Endothelial cell of umbilical vein (primary cell): ENCODE measurements around the gene ZMIZ1. TPM values are rescaled to one million over a fixed set of nuclear protein-coding genes. Genes with fewer than 3 reads are reported as not detected.

ENCODE experiments used
- Bru-seq: library from RNA; stranded (reverse); fragments of 400-500 nt; gene quantifications from one replicate; lab custom pipeline; 2021; lab: Mats Ljungman, UMichigan
- BruChase-seq, 2 experiments: library from RNA; stranded (reverse); fragments of 400-500 nt; gene quantifications; one replicate each; lab custom pipeline; 2021; lab: Mats Ljungman, UMichigan
- BruUV-seq: library from RNA; stranded (reverse); fragments of 400-500 nt; replicated peaks from 2 replicates; lab custom pipeline; 2021; lab: Mats Ljungman, UMichigan
- CTCF ChIA-PET: fragments of 300-600, 350-600 bp; sonication (Branson Sonifier 250); formaldehyde crosslinking; loops from one replicate; lab custom pipeline; 2021; ENCODE audit warnings: antibody characterized with exemption, inconsistent platforms; lab: Charles Lee
- POLR2A ChIA-PET: fragments of 300-600, 350-600 bp; sonication (Branson Sonifier 250); formaldehyde crosslinking; loops from one replicate; lab custom pipeline; 2021; ENCODE audit warnings: antibody characterized with exemption, inconsistent platforms; lab: Charles Lee
- DNase-seq: peaks from one replicate; pipeline ENCODE4 v3.0.0-alpha.2; 2011; ENCODE audit warnings: low read depth, low spot score
- FAIRE-seq: peaks from 2 replicates; lab custom pipeline; 2011; peaks lifted over from hg19 to GRCh38; lab: Jason Lieb, UNC
- H2AFZ ChIP-seq: 2 replicates; pipeline ENCODE4 v1.6.0; 2012; ENCODE audit warnings: low read depth, low read length, control low read depth, inconsistent platforms
- H3K27ac ChIP-seq: 2 replicates; pipeline ENCODE4 v1.5.1; 2011; ENCODE audit warnings: low read depth, mild to moderate bottlenecking, control low read depth, low read length, moderate library complexity; ENCODE audit not compliant: insufficient read depth
- H3K27me3 ChIP-seq, 2 experiments: 2 replicates each; pipeline versions ENCODE4 v1.6.0 to v1.6.1; 2011; ENCODE audit warnings: low read length in 2 of 2, mixed read lengths in 1 of 2; ENCODE audit not compliant: control insufficient read depth in 2 of 2, insufficient read depth in 2 of 2
- H3K36me3 ChIP-seq, 2 experiments: 2 replicates in 1 of 2; 3 replicates in 1 of 2; pipeline ENCODE4 v1.5.1; 2011; ENCODE audit warnings: low read length in 2 of 2, mild to moderate bottlenecking in 1 of 2, moderate library complexity in 1 of 2; ENCODE audit not compliant: control insufficient read depth in 2 of 2, insufficient read depth in 2 of 2; ENCODE audit errors: extremely low read depth in 1 of 2
- H3K4me1 ChIP-seq: 3 replicates; pipeline ENCODE4 v1.5.1; 2011; ENCODE audit warnings: mild to moderate bottlenecking, low read length; ENCODE audit not compliant: control insufficient read depth, insufficient read depth; ENCODE audit errors: extremely low read depth
- H3K4me2 ChIP-seq: 2 replicates; pipeline ENCODE4 v1.6.1; 2011; ENCODE audit warnings: low read length, control low read depth, mixed read lengths; ENCODE audit not compliant: insufficient read depth
- H3K4me3 ChIP-seq, 3 experiments: fragments of 200-600 bp in 1 of 3; sonication (generic), shearing (Covaris generic) in 1 of 3; replicated peaks in 1 of 3; 2 replicates each; pipeline ENCODE4 v1.5.1; 2011 to 2016; ENCODE audit warnings: control low read depth in 3 of 3, low read length in 3 of 3, mild to moderate bottlenecking in 2 of 3, inconsistent platforms in 1 of 3, low read depth in 1 of 3, moderate library complexity in 1 of 3; ENCODE audit not compliant: insufficient read depth in 1 of 3
- H3K79me2 ChIP-seq: 2 replicates; pipeline ENCODE4 v1.6.0; 2012; ENCODE audit warnings: low read length, inconsistent platforms; ENCODE audit not compliant: control insufficient read depth, insufficient read depth
- H3K9ac ChIP-seq: replicated peaks from 2 replicates; pipeline ENCODE3; 2011; ENCODE audit warnings: low read length, control low read depth; ENCODE audit not compliant: insufficient read depth; ENCODE audit errors: extremely low read depth
- H3K9me1 ChIP-seq: replicated peaks from 3 replicates; pipeline ENCODE4 v1.6.0; 2011; ENCODE audit warnings: mild to moderate bottlenecking, low read length; ENCODE audit not compliant: control insufficient read depth, insufficient read depth; ENCODE audit errors: extremely low read depth
- H3K9me3 ChIP-seq: replicated peaks from 2 replicates; pipeline ENCODE4 v1.5.1; 2012; ENCODE audit warnings: low read length, inconsistent platforms; ENCODE audit not compliant: control insufficient read depth, insufficient read depth
- H4K20me1 ChIP-seq: replicated peaks from 2 replicates; pipeline ENCODE3; 2011; ENCODE audit warnings: mild to moderate bottlenecking, low read length; ENCODE audit not compliant: control insufficient read depth, insufficient read depth; ENCODE audit errors: extremely low read depth
- CTCF ChIP-seq, 2 donors: IDR thresholded peaks; 1 replicate in 1 of 2; 2 replicates in 1 of 2; pipeline ENCODE4 v1.5.1; 2011; ENCODE audit warnings: low read length in 2 of 2, mild to moderate bottlenecking in 2 of 2, moderate library complexity in 2 of 2, control low read depth in 1 of 2, inconsistent platforms in 1 of 2, low read depth in 1 of 2; ENCODE audit not compliant: insufficient read depth in 1 of 2; ENCODE audit errors: extremely low read depth in 1 of 2
- EZH2 ChIP-seq: IDR thresholded peaks from 2 replicates; pipeline ENCODE4 v1.6.1; 2012; ENCODE audit warnings: borderline replicate concordance, low read depth, mild to moderate bottlenecking, moderate library complexity, low read length, inconsistent platforms; ENCODE audit not compliant: severe bottlenecking
- FOS ChIP-seq: IDR thresholded peaks from 2 replicates; pipeline ENCODE4 v1.6.1; 2011; ENCODE audit warnings: mild to moderate bottlenecking, low read length, moderate library complexity, borderline replicate concordance; ENCODE audit not compliant: insufficient read depth
- GATA2 ChIP-seq: IDR thresholded peaks from 2 replicates; pipeline ENCODE4 v1.7.0; 2011; ENCODE audit warnings: low read depth, mild to moderate bottlenecking, moderate library complexity, mixed read lengths, low read length; ENCODE audit not compliant: insufficient read length, insufficient read depth
- JUN ChIP-seq: IDR thresholded peaks from 2 replicates; pipeline ENCODE4 v1.6.1; 2011; ENCODE audit warnings: borderline replicate concordance, low read depth; ENCODE audit not compliant: insufficient read length, insufficient read depth
- MYC ChIP-seq: IDR thresholded peaks from one replicate; pipeline ENCODE4 v1.6.1; 2011; ENCODE audit warnings: mild to moderate bottlenecking, low read depth, low read length
- POLR2A ChIP-seq: IDR thresholded peaks from 2 replicates; pipeline ENCODE4 v1.6.1; 2012; ENCODE audit warnings: low read depth, mild to moderate bottlenecking, control low read depth, low read length
- POLR2AphosphoS5 ChIP-seq: IDR thresholded peaks from 2 replicates; pipeline ENCODE4 v1.6.1; 2012; ENCODE audit warnings: low read depth, mild to moderate bottlenecking, control low read depth, low read length, moderate library complexity; ENCODE audit not compliant: insufficient read depth
- dilution Hi-C: fragments of 300-500 bp; cut with MboI; formaldehyde crosslinking; loops from one replicate; pipeline ENCODE4 v1.15.0; 2019; ENCODE audit warnings: low sequenced_read_pairs; ENCODE audit not compliant: extremely low pct_ligation_motif_present
- intact Hi-C: fragments of 100-400 bp; cut with micrococcal nuclease; formaldehyde crosslinking; loops from one replicate; pipeline ENCODE4 v1.10.0; 2022
- long read RNA-seq: library from polyadenylated mRNA; stranded (forward); transcript quantifications from one replicate; pipeline ENCODE4 v2.0.0, GENCODE V29; 2021
- polyA minus RNA-seq, 3 experiments: library from RNA; depleted of rRNA, polyadenylated mRNA; stranded (reverse); fragments of >200 nt; gene quantifications; 1 replicate in 1 of 3; 2 replicates in 2 of 3; pipeline ENCODE4 v1.2.3, GENCODE V29; 2011
- polyA plus RNA-seq, 4 experiments: library from polyadenylated mRNA; depleted of rRNA in 3 of 4; stranded (reverse) in 3 of 4; unstranded in 1 of 4; fragments of >200 nt; gene quantifications; 2 replicates each; pipeline versions ENCODE4 v1.2.1 to v1.2.3, GENCODE V29; 2011 to 2012; ENCODE audit warnings: missing spikeins in 1 of 4
- total RNA-seq: library from RNA; stranded (reverse); gene quantifications from 2 replicates; pipeline ENCODE4 v1.2.3, GENCODE V29; 2021
- TF ChIP-seq, protein P1 (sequence below): IDR thresholded peaks from 2 replicates; pipeline ENCODE4 v1.6.1; 2011; ENCODE audit not compliant: insufficient read depth, insufficient read length

Gene ZMIZ1
- 46.7 and 49.6 TPM in 2 replicates for total RNA-seq
- polyA plus RNA-seq = 12.5 and 13.0 TPM in 2 replicates
- polyA plus RNA-seq (2011; cell fraction: cytosol; rRNA removed) = 21.9 and 22.0 TPM in 2 replicates
- polyA plus RNA-seq (2011; cell fraction: nucleus; rRNA removed) = 28.9 and 35.8 TPM in 2 replicates
- polyA plus RNA-seq (2012) = 33.1 and 33.9 TPM in 2 replicates
- polyA minus RNA-seq = 28.8 and 38.1 TPM in 2 replicates
- polyA minus RNA-seq (2011; cell fraction: cytosol; rRNA and poly(A)+ RNA removed) = 5.4 TPM
- 26.6 and 30.9 TPM in 2 replicates for polyA minus RNA-seq (2011; cell fraction: nucleus; rRNA and poly(A)+ RNA removed)
- Bru-seq, nascent RNA = percentile 70 among the genes with signal in this experiment
- BruChase-seq, experiment 1, labeled RNA remaining after a 6-hour chase = percentile 62 among the genes with signal in this experiment
- percentile 63 among the genes with signal in this experiment for BruChase-seq, experiment 2, labeled RNA remaining after a 2-hour chase
- long read RNA-seq, partial matches to known transcripts = 12 of 40 reads
- long read RNA-seq, other reads (novel, unspliced or antisense) = 28 of 40 reads

DNA sequence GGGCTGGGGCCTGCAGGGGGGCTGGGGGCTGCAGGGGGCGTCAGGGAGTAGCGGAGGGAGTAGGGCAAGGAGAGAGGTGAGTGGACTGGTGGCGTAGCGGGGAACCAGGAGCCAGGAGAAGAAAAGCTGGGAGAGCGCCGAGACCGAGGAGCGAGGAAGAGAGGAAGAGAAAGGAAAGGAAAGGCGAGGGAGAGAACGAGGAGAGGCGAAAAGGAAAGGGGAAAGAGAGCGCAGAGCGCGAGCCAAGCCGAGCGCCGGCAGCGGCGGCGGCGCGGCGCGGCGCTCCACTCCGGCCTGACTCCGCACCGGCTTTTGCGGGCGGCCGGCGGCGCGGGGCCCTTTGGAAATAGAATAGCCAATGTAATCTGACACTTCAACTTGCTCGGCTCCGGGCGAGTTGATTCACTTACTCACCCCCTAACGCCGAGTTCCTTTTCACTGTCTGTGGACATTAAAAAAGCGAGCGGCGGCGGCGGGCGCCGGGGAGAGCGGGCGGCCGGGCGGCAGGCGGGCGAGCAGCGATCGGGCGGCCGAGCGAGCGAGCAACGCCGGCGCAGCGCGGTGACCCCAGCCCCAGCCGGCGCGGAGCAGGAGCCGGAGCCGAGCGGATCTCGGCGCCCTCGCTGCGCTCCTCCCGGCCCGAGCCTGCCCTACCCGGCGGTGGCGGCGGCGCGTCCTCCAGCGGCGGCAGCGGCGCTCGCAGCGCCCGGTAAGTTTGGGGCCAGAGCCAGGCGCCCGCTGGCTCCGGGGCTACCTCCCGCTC is at the start of gene ZMIZ1:
Gene ZMIZ1 (plus strand): TSS at position 405 of the 763 bp plus-strand sequence. CDS start 132,667 bp downstream, outside the sequence.
- no peaks in the 10 kb centered on the region for H3K36me3 ChIP-seq
- peak within 1 kb of the TSS; percentile 62 for H3K9ac ChIP-seq
- DNase-seq = peak; percentile 87
- TF ChIP-seq, protein P1, sequence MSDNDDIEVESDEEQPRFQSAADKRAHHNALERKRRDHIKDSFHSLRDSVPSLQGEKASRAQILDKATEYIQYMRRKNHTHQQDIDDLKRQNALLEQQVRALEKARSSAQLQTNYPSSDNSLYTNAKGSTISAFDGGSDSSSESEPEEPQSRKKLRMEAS = no peak
- TF ChIP-seq POLR2A (peak; percentile 81), EZH2 (no peak), CTCF (IDR thresholded peaks at IDR 0.05; ENCODE audit: extremely low read depth in 1 of 2, insufficient read depth in 1 of 2, low read depth in 1 of 2, low read length in 2 of 2) (peak in 1 of 2 donors; percentile 15), JUN (no peak), GATA2 (no peak), MYC (no peak), FOS (peak; percentile 46), POLR2AphosphoS5 (peak; percentile 77)
- no TSS peak for BruUV-seq
- peak within 1 kb of the TSS; percentile 58 to 81 (median 73) for H3K4me3 ChIP-seq
- peak within 1 kb of the TSS; percentile 98 for H2AFZ ChIP-seq
- intact Hi-C loops (loop anchor here (1.0 to 5.0 kb wide), 12 partner anchors 60 to 1021 kb away; no protein-coding TSS in a partner anchor), dilution Hi-C loops (no loop called here)
- FAIRE-seq = peak; percentile 74
- H3K27me3 ChIP-seq = no peaks in the 10 kb centered on the region
- no peaks in the 10 kb centered on the region for H4K20me1 ChIP-seq
- ChIA-PET CTCF (interaction anchor here (1.0 to 7.8 kb wide), 3 partner anchors 121 to 1021 kb away, joined by 3 to 85 read pairs (median 3); no protein-coding TSS in a partner anchor), POLR2A (no interaction called here)
- H3K27ac ChIP-seq = peak within 1 kb of the TSS; percentile 69
- peaks cover 41% of the 10 kb centered on the region for H3K79me2 ChIP-seq
- no peaks in the 10 kb centered on the region for H3K9me3 ChIP-seq
- H3K4me2 ChIP-seq = peak within 1 kb of the TSS; percentile 60
- peaks cover 30% of the 10 kb centered on the region for H3K4me1 ChIP-seq
- H3K9me1 ChIP-seq = no peaks in the 10 kb centered on the region
